Hepatocyte (in vitro differentiated cells): ENCODE measurements around the gene ZPLD1. TPM values are rescaled to one million over a fixed set of nuclear protein-coding genes. Genes with fewer than 3 reads are reported as not detected.

Experiments
- DNase-seq: peaks from one replicate; pipeline ENCODE4 v3.0.0-alpha.2; 2016; ENCODE audit warnings: low spot score
- H2AFZ ChIP-seq: fragments of 200-600 bp; sonication (generic); 2 replicates; pipeline ENCODE4 v1.6.0; 2016; ENCODE audit warnings: antibody characterized with exemption, mild to moderate bottlenecking
- H3K27ac ChIP-seq: fragments of 200-600 bp; sonication (generic); 2 replicates; pipeline ENCODE4 v1.5.1; 2016; ENCODE audit warnings: mild to moderate bottlenecking
- H3K27me3 ChIP-seq: fragments of 200-600 bp; sonication (generic); 2 replicates; pipeline ENCODE4 v1.6.1; 2016
- H3K36me3 ChIP-seq: fragments of 200-600 bp; sonication (generic); replicated peaks from 2 replicates; pipeline ENCODE4 v1.5.1; 2016; ENCODE audit warnings: low read depth; ENCODE audit not compliant: insufficient read depth
- H3K4me1 ChIP-seq: fragments of 200-600 bp; sonication (generic); 2 replicates; pipeline ENCODE4 v1.5.1; 2016; ENCODE audit warnings: mild to moderate bottlenecking, moderate library complexity; ENCODE audit not compliant: insufficient read depth
- H3K4me2 ChIP-seq: fragments of 200-600 bp; sonication (generic); 2 replicates; pipeline ENCODE4 v1.6.0; 2016
- H3K4me3 ChIP-seq: fragments of 200-600 bp; sonication (generic); 2 replicates; pipeline ENCODE4 v1.5.1; 2016; ENCODE audit warnings: mild to moderate bottlenecking
- H3K79me2 ChIP-seq: fragments of 200-600 bp; sonication (generic); 2 replicates; pipeline ENCODE4 v1.6.0; 2017; ENCODE audit warnings: mild to moderate bottlenecking
- H3K9me2 ChIP-seq: fragments of 200-600 bp; sonication (generic); replicated peaks from 2 replicates; pipeline ENCODE4 v1.6.0; 2017; ENCODE audit warnings: mild to moderate bottlenecking; ENCODE audit not compliant: insufficient read depth
- H3K9me3 ChIP-seq: fragments of 200-600 bp; sonication (generic); 2 replicates; pipeline ENCODE4 v1.5.1; 2016; ENCODE audit warnings: low read depth, mild to moderate bottlenecking
- H4K20me1 ChIP-seq: fragments of 200-600 bp; sonication (generic); 2 replicates; pipeline ENCODE4 v1.6.0; 2016; ENCODE audit warnings: mild to moderate bottlenecking; ENCODE audit not compliant: insufficient read depth, poor library complexity, severe bottlenecking
- CTCF ChIP-seq: fragments of 200-600 bp; sonication (generic); IDR thresholded peaks from 2 replicates; pipeline ENCODE4 v1.5.1; 2016; ENCODE audit warnings: antibody characterized with exemption, mild to moderate bottlenecking; ENCODE audit not compliant: poor library complexity
- EZH2 ChIP-seq: fragments of 200-600 bp; sonication (generic); IDR thresholded peaks from 2 replicates; pipeline ENCODE4 v1.6.1; 2016; ENCODE audit warnings: antibody characterized with exemption, mild to moderate bottlenecking, borderline replicate concordance
- EZH2phosphoT487 ChIP-seq: fragments of 200-600 bp; sonication (generic); IDR thresholded peaks from one replicate; pipeline ENCODE4 v1.6.1; 2018; ENCODE audit warnings: antibody characterized with exemption, mild to moderate bottlenecking, low read depth, moderate library complexity; ENCODE audit not compliant: unreplicated experiment, severe bottlenecking
- WGBS: methylation state at CpG from one replicate; pipeline ENCODE4 v1.1.6; 2016; ENCODE audit warnings: low lambda C conversion rate; ENCODE audit errors: missing lambda C conversion rate; 5-methylcytosine and 5-hydroxymethylcytosine counted together
- polyA plus RNA-seq: library from polyadenylated mRNA; unstranded; fragments of >200 nt; fragmentation: Nextera tagmentation; extraction: Ambion mirVana; gene quantifications from 2 replicates; pipeline ENCODE4 v1.2.1, GENCODE V29; 2016
- total RNA-seq: library from RNA; depleted of rRNA; stranded (reverse); fragments of >200 nt; gene quantifications from 2 replicates; pipeline ENCODE4 v1.2.3, GENCODE V29; 2014

The ZPLD1 gene
- total and polyA plus RNA-seq, 2 experiments from 2014 or later, result 0.30 to 0.40 TPM

- H3K9me3 ChIP-seq, result no peaks in the 10 kb centered on the region
- no peaks in the 10 kb centered on the region for H3K79me2 ChIP-seq
- H3K4me3 ChIP-seq, result no peak overlapping the region
- no peak overlapping the region for H2AFZ ChIP-seq
- H3K4me1 ChIP-seq, result no peaks in the 10 kb centered on the region
- no peaks in the 10 kb centered on the region for H3K36me3 ChIP-seq
- H3K4me2 ChIP-seq, result no peak overlapping the region
- DNase-seq, result no peak
- 89% methylated on average over 5 of the region's 5 CpGs for WGBS
- H3K27me3 ChIP-seq, result no peaks in the 10 kb centered on the region
- no peaks in the 10 kb centered on the region for H4K20me1 ChIP-seq
- H3K27ac ChIP-seq, result no peak overlapping the region
- no peak for TF ChIP-seq EZH2phosphoT487
- TF ChIP-seq CTCF, result no peak
- no peaks in the 10 kb centered on the region for H3K9me2 ChIP-seq
Observed at GRCh38 chr3:102400142-102400541, 34.7 kb upstream of the ZPLD1 start.

GRCh38 chr3:102400766-102401165, 34.0 kb upstream of the ZPLD1 start:
- no peaks in the 10 kb centered on the region for H4K20me1 ChIP-seq
- no peaks in the 10 kb centered on the region for H3K79me2 ChIP-seq
- H3K4me1 ChIP-seq, result no peaks in the 10 kb centered on the region
- no peak overlapping the region for H3K27ac ChIP-seq
- no peaks in the 10 kb centered on the region for H3K9me2 ChIP-seq
- DNase-seq, result no peak
- 89% methylated on average over 2 of the region's 2 CpGs for WGBS
- no peaks in the 10 kb centered on the region for H3K9me3 ChIP-seq
- no peak overlapping the region for H3K4me3 ChIP-seq
- H3K36me3 ChIP-seq, result no peaks in the 10 kb centered on the region
- no peak overlapping the region for H3K4me2 ChIP-seq
- no peak for TF ChIP-seq CTCF
- TF ChIP-seq EZH2, result no peak
- no peak for TF ChIP-seq EZH2phosphoT487
- H3K27me3 ChIP-seq, result no peaks in the 10 kb centered on the region
- H2AFZ ChIP-seq, result no peak overlapping the region

- Histone ChIP-seq H3K4me1 (no peaks in the 10 kb centered on the region), H3K36me3 (no peaks in the 10 kb centered on the region), H3K4me3 (no peak overlapping the region), H3K27me3 (no peaks in the 10 kb centered on the region), H3K9me3 (no peaks in the 10 kb centered on the region), H3K4me2 (no peak overlapping the region), H3K27ac (no peak overlapping the region), H3K79me2 (no peaks in the 10 kb centered on the region), H3K9me2 (no peaks in the 10 kb centered on the region), H4K20me1 (no peaks in the 10 kb centered on the region), H2AFZ (no peak overlapping the region)
- no peak for DNase-seq
- TF ChIP-seq CTCF (no peak), EZH2phosphoT487 (no peak), EZH2 (no peak)
Observed at GRCh38 chr3:102410616-102411015, 24.2 kb upstream of the ZPLD1 start.

GRCh38 chr3:102415553-102415952, 19.3 kb upstream of the ZPLD1 start:
- Histone ChIP-seq H3K9me2 (no peaks in the 10 kb centered on the region), H3K4me2 (no peak overlapping the region)

More at GRCh38 chr3:102415553-102415952, 19.3 kb upstream of the ZPLD1 start:
- H3K4me3 ChIP-seq, result no peak overlapping the region
- 86% methylated on average over 2 of the region's 2 CpGs for WGBS
- no peaks in the 10 kb centered on the region for H3K36me3 ChIP-seq
- no peaks in the 10 kb centered on the region for H3K79me2 ChIP-seq
- TF ChIP-seq EZH2phosphoT487 (no peak), EZH2 (no peak), CTCF (no peak)
- no peaks in the 10 kb centered on the region for H4K20me1 ChIP-seq
- no peaks in the 10 kb centered on the region for H3K9me3 ChIP-seq
- no peak overlapping the region for H3K27ac ChIP-seq
- H3K4me1 ChIP-seq, result no peaks in the 10 kb centered on the region
- no peak for DNase-seq
- no peaks in the 10 kb centered on the region for H3K27me3 ChIP-seq
- H2AFZ ChIP-seq, result no peak overlapping the region
